Psoas muscle (tissue), 8 donors: Measurements from ENCODE around the gene TNNT3. TPM values are rescaled to one million over a fixed set of nuclear protein-coding genes. Genes with fewer than 3 reads are reported as not detected.

Source experiments
- ATAC-seq, 4 donors: fragments of 200-7000 bp; cut with Tn5 transposase; one replicate each; pipeline ENCODE4 v1.9.1; 2020; ENCODE audit warnings: moderate library complexity in 3 of 4, mild to moderate bottlenecking in 2 of 4
- DNase-seq, 2 donors: peaks; one replicate each; pipeline ENCODE4 v3.0.0-alpha.2; 2020
- H3K27ac ChIP-seq: fragments of 200-600 bp; one replicate; pipeline ENCODE4 v1.8.0; 2022
- H3K27me3 ChIP-seq, 3 donors: fragments of 200-600 bp in 1 of 3; one replicate each; pipeline versions ENCODE4 v1.6.1 to v1.8.0; 2013 to 2022; ENCODE audit warnings: low read length in 2 of 3, mild to moderate bottlenecking in 2 of 3, moderate library complexity in 1 of 3; ENCODE audit not compliant: insufficient read depth in 3 of 3
- H3K36me3 ChIP-seq, 2 donors: fragments of 200-600 bp in 1 of 2; one replicate each; pipeline versions ENCODE4 v1.6.1 to v1.8.0; 2013 to 2022; ENCODE audit warnings: low read depth in 1 of 2, mild to moderate bottlenecking in 1 of 2, moderate library complexity in 1 of 2; ENCODE audit not compliant: insufficient read depth in 1 of 2
- H3K4me1 ChIP-seq: fragments of 200-600 bp; one replicate; pipeline ENCODE4 v1.8.0; 2022
- H3K4me3 ChIP-seq: fragments of 200-600 bp; one replicate; pipeline ENCODE4 v1.8.0; 2022; ENCODE audit warnings: mild to moderate bottlenecking
- H3K9me3 ChIP-seq: fragments of 200-600 bp; one replicate; pipeline ENCODE4 v1.8.0; 2022
- WGBS, 3 donors: extraction: QIAGEN DNeasy Blood & Tissue Kit; methylation state at CpG; one replicate each; pipeline versions ENCODE4 v1.1.6 to v1.1.7; 2013; 5-methylcytosine and 5-hydroxymethylcytosine counted together
- intact Hi-C, 2 donors: fragments of 100-400 bp; cut with DNase I; formaldehyde crosslinking; loops; one replicate each; pipeline versions ENCODE4 v1.11.0 to v1.14.2; 2022
- polyA plus RNA-seq, 3 donors: library from polyadenylated mRNA; stranded (reverse); fragments of 200-250 nt; gene quantifications; one replicate each; pipeline ENCODE4 v1.2.3, GENCODE V29; 2013
- total RNA-seq, 4 donors: library from RNA; stranded (reverse); fragmentation: NEBNext Ultra II Directional in 2 of 4; extraction: Animal tissue kit (Norgen Biotek cat#: 25700) in 2 of 4; gene quantifications; one replicate each; pipeline versions ENCODE4 v1.2.1 to v1.2.4, GENCODE V29; 2021 to 2023
- TF ChIP-seq, protein P1 (sequence below): fragments of 200-600 bp; IDR thresholded peaks from one replicate; pipeline ENCODE4 v1.8.0; 2022; ENCODE audit warnings: antibody characterized with exemption
- donor health status: healthy with polysubstance abuse.
- donor health status: DM: no; HTN: no; CAD: no; lungs with moderate emphysema.
- donor health status: Bipolar disorder and iron deficiency.
- donor health status: healthy.
- donor health status: DM: yes; HTN: yes; CAD: no.
- donor health status: DM: no; HTN: no; CAD: no.
- donor health status: DM: no; HTN: no; CAD: no.
- donor health status: DM: yes; HTN: yes; CAD: no.

Gene TNNT3
- total and polyA plus RNA-seq, 7 donors, result 1,367 to 7,638 (median 3,289) TPM

DNA sequence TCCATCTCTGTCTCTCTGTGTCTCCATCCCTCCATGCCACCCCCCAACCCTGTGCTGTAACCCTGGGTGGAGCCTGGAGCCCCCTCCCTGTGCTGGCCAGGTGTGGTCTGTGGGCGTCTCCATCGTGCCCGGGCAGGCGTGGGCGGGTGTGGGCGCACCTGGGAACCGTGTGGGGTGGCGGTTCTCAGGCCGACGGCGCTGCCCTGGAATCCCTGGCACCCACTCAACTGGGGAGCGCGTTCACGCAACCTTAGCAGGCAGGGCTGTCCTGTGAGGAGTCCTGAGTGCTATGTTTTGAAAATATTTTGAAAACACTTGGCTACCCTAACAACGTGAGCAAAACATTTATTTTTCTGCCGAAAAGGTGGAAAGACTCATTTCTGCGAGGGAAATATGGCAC is 4.7 kb downstream of the TNNT3 start:
- Histone ChIP-seq H3K4me1 (peaks cover 77% of the 10 kb centered on the region), H3K9me3 (no peaks in the 10 kb centered on the region), H3K4me3 (peak overlapping the region; percentile 75), H3K36me3 (peaks cover 0 to 62% of the 10 kb centered on the region in 2 donors), H3K27me3 (no peaks in the 10 kb centered on the region), H3K27ac (peak overlapping the region; percentile 94)
- intact Hi-C loops, result no loop called here
- 58 to 71% (median 68%) methylated on average over 17 of the region's 17 CpGs for WGBS, 3 donors
- TF ChIP-seq, protein P1, sequence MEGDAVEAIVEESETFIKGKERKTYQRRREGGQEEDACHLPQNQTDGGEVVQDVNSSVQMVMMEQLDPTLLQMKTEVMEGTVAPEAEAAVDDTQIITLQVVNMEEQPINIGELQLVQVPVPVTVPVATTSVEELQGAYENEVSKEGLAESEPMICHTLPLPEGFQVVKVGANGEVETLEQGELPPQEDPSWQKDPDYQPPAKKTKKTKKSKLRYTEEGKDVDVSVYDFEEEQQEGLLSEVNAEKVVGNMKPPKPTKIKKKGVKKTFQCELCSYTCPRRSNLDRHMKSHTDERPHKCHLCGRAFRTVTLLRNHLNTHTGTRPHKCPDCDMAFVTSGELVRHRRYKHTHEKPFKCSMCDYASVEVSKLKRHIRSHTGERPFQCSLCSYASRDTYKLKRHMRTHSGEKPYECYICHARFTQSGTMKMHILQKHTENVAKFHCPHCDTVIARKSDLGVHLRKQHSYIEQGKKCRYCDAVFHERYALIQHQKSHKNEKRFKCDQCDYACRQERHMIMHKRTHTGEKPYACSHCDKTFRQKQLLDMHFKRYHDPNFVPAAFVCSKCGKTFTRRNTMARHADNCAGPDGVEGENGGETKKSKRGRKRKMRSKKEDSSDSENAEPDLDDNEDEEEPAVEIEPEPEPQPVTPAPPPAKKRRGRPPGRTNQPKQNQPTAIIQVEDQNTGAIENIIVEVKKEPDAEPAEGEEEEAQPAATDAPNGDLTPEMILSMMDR, result no peak
- DNase-seq, result peak in 1 of 2 donors; percentile 69
- ATAC-seq, result no peak

DNA sequence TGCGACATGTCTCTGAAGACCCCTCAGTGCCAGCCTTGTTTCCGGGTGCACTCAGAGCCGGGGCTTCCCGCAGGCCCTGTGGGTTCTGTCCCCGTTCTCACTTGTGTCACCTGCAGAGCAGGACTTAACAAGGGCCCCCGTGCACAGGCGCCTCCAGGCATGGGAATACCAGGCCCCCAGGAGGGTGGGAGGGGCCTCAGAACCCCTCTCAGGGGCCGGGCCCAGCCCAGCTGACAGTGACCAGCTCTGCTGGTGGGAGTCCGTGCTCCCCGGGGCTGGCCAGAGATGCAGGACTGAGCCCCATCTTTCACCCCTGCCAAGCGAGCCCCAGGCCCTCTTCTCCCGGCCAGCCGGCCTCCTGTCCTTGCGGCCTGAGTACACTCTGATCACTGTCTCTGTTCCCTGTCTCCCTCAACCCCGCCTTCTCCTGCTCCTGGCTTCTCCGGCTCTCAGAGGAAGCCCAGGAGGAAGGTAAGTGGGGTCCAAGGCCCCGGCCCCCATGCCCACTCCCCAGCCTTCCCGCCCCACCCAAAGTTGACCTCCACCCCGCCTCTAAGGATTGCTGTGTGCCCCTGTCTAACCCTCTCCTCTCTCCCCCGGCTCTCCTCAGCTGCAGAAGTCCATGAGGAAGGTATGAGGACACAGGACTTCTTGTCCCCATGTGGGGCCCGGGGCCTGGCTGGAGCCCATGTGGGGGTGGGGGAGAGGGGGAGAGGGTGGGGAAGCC is 5.3 kb downstream of the TNNT3 start:
- intact Hi-C loops, result no loop called here
- H3K4me1 ChIP-seq, result peaks cover 71% of the 10 kb centered on the region
- 72 to 76% (median 73%) methylated on average over 17 to 21 of the region's 21 CpGs for WGBS, 3 donors
- H3K27me3 ChIP-seq, result no peaks in the 10 kb centered on the region
- H3K27ac ChIP-seq, result peak overlapping the region; percentile 94
- DNase-seq (peak in 1 of 2 donors; percentile 52), ATAC-seq (no peak)
- H3K36me3 ChIP-seq, result peaks cover 0 to 62% of the 10 kb centered on the region in 2 donors
- TF ChIP-seq, protein P1, result no peak
- H3K9me3 ChIP-seq, result no peaks in the 10 kb centered on the region
- H3K4me3 ChIP-seq, result peak overlapping the region; percentile 75

DNA sequence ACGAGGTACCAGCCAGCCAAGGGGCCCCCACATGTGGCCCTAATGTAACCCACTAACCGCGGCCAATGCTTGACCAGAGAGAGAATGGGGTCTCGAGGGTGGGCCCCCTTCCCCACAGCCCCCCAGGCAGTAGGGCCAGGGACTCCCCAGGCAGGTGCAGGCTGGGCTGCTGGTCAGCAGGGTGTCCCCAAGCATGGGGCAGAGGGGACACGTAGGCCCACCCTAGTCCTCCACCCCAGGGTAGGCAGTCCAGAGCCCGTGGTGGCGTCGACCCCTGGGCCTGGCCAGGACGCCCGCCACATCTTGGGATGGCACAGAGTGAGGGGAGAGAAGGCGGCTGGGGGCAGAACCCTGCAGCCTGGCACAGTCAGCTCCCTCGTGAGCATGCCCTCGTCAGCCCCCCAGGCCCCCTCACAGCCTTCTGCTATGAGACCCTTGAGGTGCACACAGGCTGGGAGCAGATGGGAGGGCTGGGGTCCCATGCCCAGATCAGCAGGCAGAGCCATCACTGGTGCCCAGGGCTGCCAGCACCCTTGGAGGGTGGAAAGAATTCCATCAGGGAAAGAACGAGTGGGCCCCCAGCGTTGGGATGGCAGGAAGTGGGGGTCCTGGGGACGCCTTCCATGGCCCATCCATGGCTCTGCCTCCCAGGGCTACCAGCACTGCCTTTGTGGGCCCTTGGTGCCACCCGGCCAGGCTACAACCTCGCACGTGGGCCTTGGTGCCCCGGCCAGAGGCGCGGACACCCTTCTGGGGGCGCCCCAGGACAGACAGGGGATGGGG is 6.1 kb downstream of the TNNT3 start:
- DNase-seq (peak in 1 of 2 donors; percentile 46), ATAC-seq (no peak)
- peaks cover 68% of the 10 kb centered on the region for H3K4me1 ChIP-seq
- no peaks in the 10 kb centered on the region for H3K27me3 ChIP-seq
- 78 to 86% (median 86%) methylated on average over 21 to 23 of the region's 23 CpGs for whole genome bisulfite sequencing, 3 donors
- peaks cover 0 to 65% of the 10 kb centered on the region in 2 donors for H3K36me3 ChIP-seq
- intact Hi-C loops, result no loop called here
- TF ChIP-seq, protein P1, result no peak
- H3K4me3 ChIP-seq, result peak overlapping the region; percentile 75
- peak overlapping the region; percentile 94 for H3K27ac ChIP-seq
- no peaks in the 10 kb centered on the region for H3K9me3 ChIP-seq

DNA sequence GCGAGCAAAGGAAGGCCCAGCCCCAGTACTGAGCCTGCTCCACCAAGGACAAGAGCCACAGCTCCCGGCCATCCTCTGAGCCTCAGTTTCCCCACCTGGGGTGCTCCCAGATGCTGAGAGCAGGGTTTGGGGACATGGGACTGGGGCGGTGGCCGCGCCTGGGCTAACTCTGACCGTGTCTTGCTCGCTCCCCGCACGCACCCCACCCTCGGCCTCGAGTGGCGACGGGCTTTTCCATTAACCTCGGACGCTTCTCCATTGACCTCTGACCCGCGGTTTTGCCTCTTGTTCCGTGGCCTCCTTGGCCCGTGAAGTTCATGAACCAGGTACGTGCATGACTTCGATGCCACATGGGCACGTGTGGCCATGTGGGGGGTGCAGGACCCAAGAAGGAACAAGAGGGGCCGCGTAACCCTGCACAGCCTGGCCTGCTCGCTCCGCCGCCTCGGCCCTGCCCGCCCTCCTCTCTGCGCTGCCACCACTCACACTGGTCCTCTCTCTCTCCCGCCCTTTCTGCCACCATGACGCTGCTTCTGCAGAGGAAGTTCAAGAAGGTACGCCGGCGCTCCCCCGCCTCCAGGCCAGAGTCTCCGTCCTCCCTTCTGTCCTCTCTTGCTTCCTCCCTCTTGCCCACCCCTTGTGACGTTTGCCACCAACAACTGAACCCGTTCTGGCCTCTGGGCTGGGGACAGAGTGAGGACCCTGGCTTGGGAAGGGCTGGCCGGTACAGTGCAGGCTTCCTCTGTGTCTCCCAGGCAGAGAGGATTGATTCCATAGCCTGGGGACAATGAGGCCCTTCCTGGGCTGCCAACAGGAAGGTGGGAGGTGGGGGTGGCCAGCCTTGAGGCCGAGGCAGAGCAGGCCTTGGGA is 6.9 kb downstream of the TNNT3 start:
- Histone ChIP-seq H3K4me1 (peaks cover 62% of the 10 kb centered on the region), H3K4me3 (peak overlapping the region; percentile 32), H3K27me3 (no peaks in the 10 kb centered on the region), H3K36me3 (peaks cover 0 to 73% of the 10 kb centered on the region in 2 donors), H3K9me3 (no peaks in the 10 kb centered on the region), H3K27ac (peak overlapping the region; percentile 53)
- intact Hi-C loops, result no loop called here
- ATAC-seq (no peak), DNase-seq (peak in 1 of 2 donors; percentile 56)
- TF ChIP-seq, protein P1, result no peak
- WGBS, 3 donors, result 62 to 87% (median 76%) methylated on average over 39 to 41 of the region's 41 CpGs
